Epithelial cell of esophagus (primary cell): ENCODE measurements around the gene HLA-DQB2.
"Not testable (repeated sequence)": the region's sequence is repeated elsewhere in the genome, so short reads cannot be mapped to it uniquely, and the experiment has no call there.

ENCODE experiments used
- DNase-seq: peaks from one replicate; pipeline ENCODE4 v3.0.0; 2010; ENCODE audit warnings: low read depth
- H3K4me3 ChIP-seq: 2 replicates; pipeline ENCODE4 v1.5.1; 2011; ENCODE audit warnings: mild to moderate bottlenecking, low read length, control low read depth
- TF ChIP-seq, protein P1 (sequence below): IDR thresholded peaks from 2 replicates; pipeline ENCODE4 v1.5.1; 2011; ENCODE audit warnings: low read depth, mild to moderate bottlenecking, low read length, control low read depth, inconsistent platforms; ENCODE audit not compliant: insufficient read depth; ENCODE audit errors: missing control alignments

HLA-DQB2 gene

DNA sequence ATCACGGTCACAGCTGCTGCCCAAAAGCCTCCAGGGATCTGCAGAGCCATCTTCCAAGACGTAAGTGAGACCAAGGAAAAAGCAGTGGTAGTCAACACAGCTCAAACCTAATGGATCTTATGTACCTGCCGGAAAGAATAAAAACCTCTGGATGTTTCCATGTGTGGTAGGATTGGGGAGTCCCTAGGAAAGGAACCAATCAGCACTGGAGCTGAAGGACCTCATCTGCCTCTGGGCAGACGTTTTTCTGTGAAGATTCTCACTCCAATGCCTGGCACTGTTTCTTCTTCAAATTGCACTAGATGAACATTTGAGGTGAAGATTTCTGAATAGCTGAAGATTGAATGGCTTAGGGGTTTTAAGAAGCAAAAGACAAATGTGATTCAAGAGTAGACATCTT is at the start of gene HLA-DQB2:
Gene HLA-DQB2 (minus strand): TSS at position 112 of the 400 bp plus-strand sequence. CDS start 62 bp downstream, at position 50.
- no peak within 1 kb of the TSS for H3K4me3 ChIP-seq
- DNase-seq: no peak
- TF ChIP-seq, protein P1, sequence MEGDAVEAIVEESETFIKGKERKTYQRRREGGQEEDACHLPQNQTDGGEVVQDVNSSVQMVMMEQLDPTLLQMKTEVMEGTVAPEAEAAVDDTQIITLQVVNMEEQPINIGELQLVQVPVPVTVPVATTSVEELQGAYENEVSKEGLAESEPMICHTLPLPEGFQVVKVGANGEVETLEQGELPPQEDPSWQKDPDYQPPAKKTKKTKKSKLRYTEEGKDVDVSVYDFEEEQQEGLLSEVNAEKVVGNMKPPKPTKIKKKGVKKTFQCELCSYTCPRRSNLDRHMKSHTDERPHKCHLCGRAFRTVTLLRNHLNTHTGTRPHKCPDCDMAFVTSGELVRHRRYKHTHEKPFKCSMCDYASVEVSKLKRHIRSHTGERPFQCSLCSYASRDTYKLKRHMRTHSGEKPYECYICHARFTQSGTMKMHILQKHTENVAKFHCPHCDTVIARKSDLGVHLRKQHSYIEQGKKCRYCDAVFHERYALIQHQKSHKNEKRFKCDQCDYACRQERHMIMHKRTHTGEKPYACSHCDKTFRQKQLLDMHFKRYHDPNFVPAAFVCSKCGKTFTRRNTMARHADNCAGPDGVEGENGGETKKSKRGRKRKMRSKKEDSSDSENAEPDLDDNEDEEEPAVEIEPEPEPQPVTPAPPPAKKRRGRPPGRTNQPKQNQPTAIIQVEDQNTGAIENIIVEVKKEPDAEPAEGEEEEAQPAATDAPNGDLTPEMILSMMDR: no peak

DNA sequence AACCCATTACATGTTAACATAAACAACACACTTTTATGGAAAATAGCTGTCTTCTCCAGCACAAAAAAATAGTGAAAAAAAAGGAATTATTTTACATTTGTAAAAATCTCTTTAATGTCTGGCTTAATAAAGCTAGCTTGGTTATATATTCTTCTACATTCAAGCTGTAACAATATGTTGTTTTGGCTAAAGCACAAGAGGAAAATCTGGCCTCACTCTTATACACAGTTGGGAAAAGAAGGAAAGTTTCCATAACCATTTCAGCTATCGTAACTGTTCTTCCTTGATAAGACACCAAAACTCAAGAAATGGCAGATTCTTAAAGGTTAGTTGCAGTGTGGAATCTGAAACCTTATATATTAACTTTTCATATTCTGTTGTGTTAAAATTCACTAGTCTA is 45.8 kb upstream of the HLA-DQB2 start:
- H3K4me3 ChIP-seq: no peak overlapping the region
- DNase-seq: no peak
- TF ChIP-seq, protein P1: no peak

DNA sequence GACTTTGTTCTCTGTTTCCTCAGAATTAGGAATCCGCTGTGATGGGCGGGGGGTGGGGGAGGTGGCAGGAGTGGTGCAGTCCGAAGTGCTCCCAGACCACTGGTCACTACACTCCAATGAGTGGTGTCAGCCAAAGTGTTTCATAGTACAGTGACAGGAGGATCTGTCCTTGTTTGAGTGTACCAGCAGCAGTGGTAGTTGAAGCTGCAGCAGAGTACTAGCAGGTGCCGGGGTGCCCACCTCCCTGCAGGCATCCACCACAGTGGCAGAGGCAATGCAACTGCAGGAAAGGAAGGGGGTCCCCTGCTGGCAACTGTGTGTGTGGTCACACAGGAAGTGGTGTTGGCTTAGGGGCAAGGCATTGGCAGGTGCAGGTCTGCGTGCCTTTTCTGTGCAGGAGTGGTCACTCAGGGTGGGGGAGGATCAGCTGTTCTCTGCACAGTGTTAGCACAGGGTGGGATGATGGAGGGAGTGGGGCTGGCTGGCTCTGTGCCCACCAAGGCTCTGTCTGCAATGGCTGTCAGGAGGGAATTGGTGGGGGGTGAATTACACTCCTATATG is 43.8 kb upstream of the HLA-DQB2 start:
- H3K4me3 ChIP-seq: no peak overlapping the region
- TF ChIP-seq, protein P1: no peak
- no peak for DNase-seq

DNA sequence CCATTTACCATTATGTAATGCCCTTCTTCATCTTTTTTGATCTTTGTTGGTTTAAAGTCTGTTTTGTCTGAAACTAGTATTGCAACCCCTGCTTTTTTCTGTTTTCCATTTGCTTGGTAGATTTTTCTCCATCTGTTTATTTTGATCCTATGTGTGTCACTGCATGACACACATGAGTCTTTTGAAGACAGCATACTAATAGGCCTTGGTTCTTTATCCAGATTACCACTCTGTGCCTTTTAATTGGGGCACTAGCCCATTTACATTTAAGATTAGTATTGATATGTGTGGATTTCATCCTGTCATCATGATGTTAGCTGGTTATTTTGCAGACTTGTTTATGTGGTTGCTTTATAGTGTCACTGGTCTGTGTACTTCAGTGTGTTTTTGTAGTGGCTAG is 42.1 kb upstream of the HLA-DQB2 start:
- not testable (repeated sequence) for DNase-seq, H3K4me3 ChIP-seq

DNA sequence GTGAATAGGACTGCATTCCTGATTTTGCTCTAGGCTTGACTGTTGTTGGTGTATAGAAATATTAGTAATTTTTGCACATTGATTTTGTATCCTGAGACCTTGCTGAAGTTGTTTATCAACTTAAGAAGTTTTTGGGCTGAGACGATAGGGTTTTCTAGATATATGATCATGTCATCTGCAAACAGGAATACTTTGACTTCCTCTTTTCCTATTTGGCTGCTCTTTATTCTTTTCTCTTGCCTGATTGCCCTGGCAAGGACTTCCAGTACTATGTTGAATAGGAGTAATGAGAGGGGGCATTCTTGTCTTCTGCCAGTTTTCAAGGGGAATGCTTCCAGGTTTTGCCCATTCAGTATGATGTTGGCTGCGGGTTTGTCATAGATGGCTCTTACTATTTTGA is 40.1 kb upstream of the HLA-DQB2 start:
- DNase-seq: no peak
- TF ChIP-seq, protein P1: no peak
- H3K4me3 ChIP-seq: no peak overlapping the region

DNA sequence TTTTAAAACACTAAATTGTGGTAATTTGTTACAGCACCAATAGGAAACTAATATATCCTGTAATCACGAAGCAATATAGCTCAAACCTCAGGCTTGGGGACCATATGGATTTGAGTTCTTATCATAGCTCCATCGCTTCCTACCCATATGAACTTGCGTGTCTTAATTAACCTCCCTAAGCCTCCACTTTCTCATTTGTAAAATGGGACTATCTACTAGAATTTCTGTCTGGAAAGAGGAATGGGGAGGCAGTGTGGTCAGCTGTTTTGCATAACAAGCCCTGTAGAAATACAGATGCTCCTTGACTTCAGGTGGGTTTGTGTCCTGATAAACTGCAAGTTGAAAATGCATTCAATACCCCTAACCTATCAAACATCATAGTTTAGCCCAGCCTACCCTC is 36.4 kb upstream of the HLA-DQB2 start:
- no peak for DNase-seq
- H3K4me3 ChIP-seq: no peak overlapping the region
- TF ChIP-seq, protein P1: no peak

DNA sequence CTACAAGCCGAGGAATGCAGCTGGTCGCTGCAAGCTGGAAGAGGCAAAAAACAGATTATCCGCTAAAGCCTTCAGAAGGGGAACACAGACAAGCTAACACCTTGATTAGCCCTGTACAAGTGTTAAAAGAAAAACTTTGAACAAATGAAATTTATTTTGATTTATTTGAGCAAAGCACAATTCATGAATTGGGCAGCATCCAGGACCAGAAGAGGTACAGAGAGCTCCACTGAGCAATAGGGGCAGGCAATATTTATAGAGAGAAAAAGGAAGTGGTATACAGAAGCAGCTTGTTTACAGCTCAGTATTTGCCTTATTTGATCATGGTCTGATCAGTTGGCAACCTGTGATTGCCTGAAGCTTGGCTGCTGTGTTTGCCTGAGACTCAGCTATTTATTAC is 35.8 kb upstream of the HLA-DQB2 start:
- TF ChIP-seq, protein P1: no peak
- no peak overlapping the region for H3K4me3 ChIP-seq
- no peak for DNase-seq
